Stomach smooth muscle (tissue), 2 donors: ENCODE data around the gene RS1.

ENCODE experiments used
- H3K27ac ChIP-seq: one replicate; pipeline ENCODE4 v1.7.0; 2013; ENCODE audit warnings: mild to moderate bottlenecking, low read length, inconsistent platforms
- H3K27me3 ChIP-seq, 2 donors: one replicate each; pipeline ENCODE4 v1.7.0; 2013; ENCODE audit warnings: low read length in 2 of 2; ENCODE audit not compliant: insufficient read depth in 2 of 2, control insufficient read depth in 1 of 2
- H3K36me3 ChIP-seq, 2 donors: one replicate each; pipeline ENCODE4 v1.7.0; 2013; ENCODE audit warnings: low read length in 2 of 2; ENCODE audit not compliant: control insufficient read depth in 2 of 2, insufficient read depth in 2 of 2
- H3K4me1 ChIP-seq: one replicate; pipeline ENCODE4 v1.7.0; 2013; ENCODE audit warnings: low read length; ENCODE audit not compliant: control insufficient read depth, insufficient read depth
- H3K4me3 ChIP-seq, 2 donors: one replicate each; pipeline ENCODE4 v1.7.0; 2013; ENCODE audit warnings: low read length in 2 of 2
- H3K9ac ChIP-seq, 2 donors: one replicate each; pipeline ENCODE4 v1.7.0; 2013; ENCODE audit warnings: low read length in 2 of 2, mild to moderate bottlenecking in 1 of 2
- H3K9me3 ChIP-seq, 2 donors: one replicate each; pipeline ENCODE4 v1.7.0; 2013; ENCODE audit warnings: low read length in 2 of 2; ENCODE audit not compliant: control insufficient read depth in 2 of 2
- donor health status: healthy.
- donor health status: Pancreatic carcinoma.

RS1 gene

DNA sequence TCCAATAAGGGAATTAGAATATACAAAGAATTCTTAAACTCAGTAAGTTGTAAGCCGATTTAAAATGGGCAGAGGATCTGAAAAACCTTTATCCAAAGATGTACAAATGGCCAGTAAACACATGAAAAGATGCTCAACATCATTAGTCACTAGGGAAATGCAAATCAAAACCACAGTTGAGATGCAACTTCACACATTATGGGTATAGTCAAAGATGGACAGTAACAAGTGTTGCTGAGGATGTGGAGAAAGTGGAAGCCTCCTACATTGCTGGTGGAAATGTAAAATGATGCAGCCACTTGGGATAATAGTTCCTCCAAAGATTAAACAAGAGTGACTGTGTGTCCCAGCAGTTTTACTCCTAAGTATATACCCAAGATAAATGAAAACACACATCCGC is 32.6 kb downstream of the RS1 start:
- no peaks in the 10 kb centered on the region for H3K9me3 ChIP-seq
- H3K27ac ChIP-seq: no peak overlapping the region
- H3K36me3 ChIP-seq: no peaks in the 10 kb centered on the region
- no peaks in the 10 kb centered on the region for H3K4me1 ChIP-seq
- no peak overlapping the region for H3K9ac ChIP-seq
- H3K4me3 ChIP-seq: no peak overlapping the region
- H3K27me3 ChIP-seq: peaks cover 0 to 2% of the 10 kb centered on the region in 2 donors

DNA sequence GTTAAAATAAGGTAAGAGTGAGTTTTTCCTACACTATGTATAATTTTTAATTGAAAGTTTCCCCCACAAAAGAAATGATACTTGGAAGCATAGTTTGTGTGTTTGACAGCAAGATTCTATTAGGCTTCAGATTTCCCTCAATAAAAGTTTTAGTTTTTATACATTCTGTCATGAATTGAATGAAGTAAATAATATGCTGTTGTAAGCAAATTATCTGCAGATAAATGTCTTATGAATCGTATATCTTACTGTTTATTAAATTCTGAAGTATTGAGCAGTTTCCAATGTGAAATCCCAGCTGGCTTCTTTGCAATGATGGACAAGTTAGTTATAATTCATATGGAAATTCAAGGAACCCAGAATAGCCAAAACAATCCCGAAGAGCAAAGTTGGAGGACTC is 33.5 kb downstream of the RS1 start:
- Histone ChIP-seq H3K9ac (no peak overlapping the region), H3K4me3 (no peak overlapping the region), H3K27ac (no peak overlapping the region)

DNA sequence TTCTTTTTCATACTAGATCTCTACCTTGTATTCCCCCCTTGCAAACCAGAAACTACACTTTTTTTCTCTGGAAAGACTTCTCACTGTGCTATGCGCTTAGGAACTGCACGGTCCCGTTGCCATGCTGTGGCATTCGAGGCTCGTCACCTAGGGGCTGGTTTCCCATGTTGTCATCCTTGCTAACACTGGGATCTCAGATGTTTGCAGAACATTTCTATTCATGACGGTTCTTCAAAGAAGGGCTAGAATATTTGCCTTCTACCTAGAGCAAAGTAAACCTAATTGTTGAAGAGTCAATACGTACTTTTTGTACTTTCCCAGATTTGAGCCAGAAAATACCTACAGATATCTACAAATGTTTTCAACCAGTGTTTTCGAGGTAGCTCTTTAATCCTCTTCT is 41.0 kb downstream of the RS1 start:
- no peaks in the 10 kb centered on the region for H3K9me3 ChIP-seq
- H3K36me3 ChIP-seq: peaks cover 0 to 2% of the 10 kb centered on the region in 2 donors
- H3K27ac ChIP-seq: no peak overlapping the region
- no peaks in the 10 kb centered on the region for H3K27me3 ChIP-seq
- no peak overlapping the region for H3K4me3 ChIP-seq
- H3K9ac ChIP-seq: no peak overlapping the region
- no peaks in the 10 kb centered on the region for H3K4me1 ChIP-seq

More for the DNA sequence above, 33.5 kb downstream of the RS1 start:
- Histone ChIP-seq H3K4me1 (no peaks in the 10 kb centered on the region), H3K9me3 (no peaks in the 10 kb centered on the region), H3K27me3 (peaks cover 0 to 2% of the 10 kb centered on the region in 2 donors), H3K36me3 (no peaks in the 10 kb centered on the region)

DNA sequence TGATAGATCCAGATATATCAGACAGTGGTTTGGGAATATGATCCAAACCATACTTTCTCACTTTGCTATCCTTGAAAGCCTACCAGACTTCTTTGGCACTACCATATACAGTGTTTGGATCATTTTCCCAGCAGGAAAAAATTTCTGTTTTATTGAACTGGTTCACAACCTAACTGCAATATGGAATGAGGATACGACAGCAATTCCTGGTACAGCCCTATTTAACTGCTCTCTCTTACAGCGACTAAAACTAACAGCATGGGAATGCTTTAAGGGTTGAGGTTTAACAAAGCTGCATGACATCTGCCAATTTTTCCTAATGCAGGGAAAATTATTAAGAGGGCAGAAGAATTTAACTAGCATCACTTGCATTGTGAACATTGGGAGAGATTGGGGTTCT is 47.3 kb downstream of the RS1 start:
- no peaks in the 10 kb centered on the region for H3K4me1 ChIP-seq
- no peak overlapping the region for H3K9ac ChIP-seq
- no peak overlapping the region for H3K27ac ChIP-seq
- H3K36me3 ChIP-seq: peaks cover 0 to 7% of the 10 kb centered on the region in 2 donors
- no peaks in the 10 kb centered on the region for H3K9me3 ChIP-seq
- H3K4me3 ChIP-seq: no peak overlapping the region
- peaks cover 0 to 3% of the 10 kb centered on the region in 2 donors for H3K27me3 ChIP-seq

DNA sequence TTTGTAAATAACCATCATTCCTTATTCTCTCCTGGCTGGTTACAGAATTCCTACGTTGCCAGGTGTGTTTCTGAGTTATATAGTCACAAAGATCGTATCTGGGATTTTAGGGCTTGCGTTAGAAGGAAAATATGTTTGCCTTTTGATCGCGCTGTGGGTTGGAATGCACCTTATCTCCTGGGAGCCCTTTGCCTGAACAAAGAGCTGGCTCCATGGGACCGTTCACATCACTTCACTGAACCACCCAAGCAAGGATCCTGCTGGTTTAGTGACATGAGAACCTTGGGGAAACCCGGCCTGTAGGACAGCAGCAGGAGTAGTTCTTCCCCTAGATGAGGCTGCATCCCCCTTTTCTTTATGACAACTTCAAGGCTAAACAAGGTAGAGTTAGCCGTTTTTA is 51.6 kb downstream of the RS1 start:
- Histone ChIP-seq H3K9ac (no peak overlapping the region), H3K4me3 (no peak overlapping the region), H3K27ac (no peak overlapping the region), H3K4me1 (no peaks in the 10 kb centered on the region), H3K9me3 (no peaks in the 10 kb centered on the region), H3K27me3 (peaks cover 0 to 4% of the 10 kb centered on the region in 2 donors), H3K36me3 (peaks cover 0 to 5% of the 10 kb centered on the region in 2 donors)

DNA sequence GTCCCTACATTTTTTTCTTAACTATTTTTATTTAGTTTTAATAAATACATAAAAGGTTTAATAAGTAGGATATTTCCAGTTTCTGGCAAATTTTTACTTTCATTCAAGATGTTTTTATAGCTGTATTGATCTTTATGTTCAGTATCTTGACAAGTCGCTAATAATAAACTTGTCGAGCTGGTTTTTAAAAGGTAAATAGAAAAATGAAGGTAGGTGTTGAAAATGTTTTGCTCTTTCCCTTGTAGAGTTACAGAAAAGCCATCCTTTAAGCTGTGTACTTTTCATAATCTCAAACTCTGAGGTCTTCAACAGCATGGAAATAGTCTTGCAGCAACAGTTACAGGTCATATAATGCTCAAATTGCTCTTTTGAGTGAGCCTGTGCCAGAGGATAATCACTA is 52.6 kb downstream of the RS1 start:
- Histone ChIP-seq H3K27ac (no peak overlapping the region), H3K27me3 (peaks cover 0 to 3% of the 10 kb centered on the region in 2 donors)

DNA sequence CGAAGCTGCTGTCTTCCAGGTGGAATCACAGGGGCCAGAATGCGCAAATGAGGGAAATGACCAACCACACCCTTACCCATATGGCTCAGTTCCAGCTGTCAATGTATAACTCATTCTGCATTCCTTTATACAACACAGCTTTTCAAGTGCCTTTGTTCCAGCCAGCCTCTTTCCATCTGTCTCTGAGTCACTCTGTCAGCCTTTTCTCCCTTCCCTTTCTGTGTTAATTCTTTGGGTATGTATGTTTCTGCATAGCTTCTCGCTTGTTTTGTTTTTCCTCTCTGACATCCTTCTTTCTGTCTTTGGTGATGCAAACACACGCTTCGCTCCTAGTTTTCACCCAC is 54.5 kb downstream of the RS1 start:
- H3K27me3 ChIP-seq: peaks cover 0 to 3% of the 10 kb centered on the region in 2 donors
- H3K36me3 ChIP-seq: no peaks in the 10 kb centered on the region
- H3K9ac ChIP-seq: no peak overlapping the region
- H3K9me3 ChIP-seq: no peaks in the 10 kb centered on the region
- H3K4me3 ChIP-seq: no peak overlapping the region
- no peak overlapping the region for H3K27ac ChIP-seq
- H3K4me1 ChIP-seq: no peaks in the 10 kb centered on the region

More for the DNA sequence above, 52.6 kb downstream of the RS1 start:
- no peak overlapping the region for H3K9ac ChIP-seq
- H3K4me1 ChIP-seq: no peaks in the 10 kb centered on the region
- H3K36me3 ChIP-seq: no peaks in the 10 kb centered on the region
- H3K9me3 ChIP-seq: no peaks in the 10 kb centered on the region
- no peak overlapping the region for H3K4me3 ChIP-seq

DNA sequence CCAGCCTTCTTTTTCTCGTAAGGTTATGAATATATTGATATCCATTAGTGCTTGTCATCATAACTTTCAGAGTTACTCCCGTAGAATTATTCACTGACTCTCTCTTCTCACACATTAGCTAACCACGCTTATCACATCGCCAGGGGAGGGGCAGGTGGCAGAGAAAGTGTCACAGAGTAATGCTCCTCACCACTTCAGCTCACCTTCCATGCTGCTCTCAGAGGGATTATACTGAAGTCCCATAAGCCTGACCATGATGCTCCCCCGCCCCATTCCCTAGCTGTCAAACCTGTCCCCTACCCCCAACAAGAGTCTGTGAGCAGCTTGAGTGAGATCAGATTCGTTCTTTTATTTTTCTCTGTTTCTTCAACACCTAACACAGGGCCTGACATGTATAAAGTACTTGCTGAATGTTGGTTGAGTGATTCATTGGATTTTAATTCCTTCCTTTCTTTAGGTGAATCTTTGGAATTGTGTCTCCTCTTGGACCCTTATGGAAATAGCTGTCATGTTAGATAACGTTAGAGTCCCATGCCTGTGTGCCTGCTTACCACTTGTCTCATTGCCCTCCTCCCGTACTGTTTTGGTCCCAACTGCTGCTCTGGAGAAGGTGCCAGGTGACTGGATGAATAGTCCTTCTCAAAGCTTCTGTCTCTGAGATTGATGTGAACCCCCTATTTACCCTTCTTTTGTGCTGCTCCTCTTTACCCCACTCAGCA is 55.1 kb downstream of the RS1 start:
- Histone ChIP-seq H3K27me3 (peaks cover 0 to 3% of the 10 kb centered on the region in 2 donors), H3K27ac (no peak overlapping the region), H3K9me3 (no peaks in the 10 kb centered on the region), H3K36me3 (no peaks in the 10 kb centered on the region), H3K4me1 (no peaks in the 10 kb centered on the region), H3K4me3 (no peak overlapping the region), H3K9ac (no peak overlapping the region)

DNA sequence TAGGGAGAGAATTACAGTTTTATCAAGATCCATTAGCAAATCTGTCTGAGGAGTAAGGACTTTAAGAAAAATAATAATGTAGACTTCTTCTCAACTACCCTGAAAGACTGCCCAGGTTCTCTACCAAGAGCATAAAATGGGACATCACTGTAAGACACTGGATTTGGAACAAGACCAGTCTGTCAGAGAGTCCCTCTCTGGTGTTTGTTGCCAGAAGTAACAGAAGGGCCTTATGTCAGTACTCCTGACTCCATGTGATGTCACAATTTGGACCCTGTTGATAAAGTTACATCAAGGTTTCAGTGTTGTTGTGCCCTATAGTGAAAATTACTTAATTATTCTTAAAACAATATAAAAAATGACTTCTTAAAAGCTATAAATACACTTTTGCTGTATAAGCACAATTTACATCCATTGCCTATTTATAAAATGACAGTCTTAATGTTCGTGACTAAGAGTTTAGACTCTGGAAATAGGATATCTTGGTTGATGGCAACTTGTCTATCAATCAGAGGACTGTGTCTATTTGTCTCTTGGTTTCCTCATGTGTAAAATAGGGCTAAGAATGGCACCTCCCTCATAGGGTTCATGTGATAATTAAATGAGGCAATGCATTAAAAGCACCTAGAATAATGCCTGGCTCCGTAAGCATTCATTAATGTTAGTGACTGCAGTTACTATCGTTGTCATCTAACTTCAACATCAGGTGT is 57.8 kb downstream of the RS1 start:
- Histone ChIP-seq H3K9me3 (no peaks in the 10 kb centered on the region), H3K27me3 (peaks cover 0 to 3% of the 10 kb centered on the region in 2 donors), H3K4me1 (no peaks in the 10 kb centered on the region), H3K9ac (no peak overlapping the region), H3K36me3 (no peaks in the 10 kb centered on the region), H3K4me3 (no peak overlapping the region), H3K27ac (no peak overlapping the region)

DNA sequence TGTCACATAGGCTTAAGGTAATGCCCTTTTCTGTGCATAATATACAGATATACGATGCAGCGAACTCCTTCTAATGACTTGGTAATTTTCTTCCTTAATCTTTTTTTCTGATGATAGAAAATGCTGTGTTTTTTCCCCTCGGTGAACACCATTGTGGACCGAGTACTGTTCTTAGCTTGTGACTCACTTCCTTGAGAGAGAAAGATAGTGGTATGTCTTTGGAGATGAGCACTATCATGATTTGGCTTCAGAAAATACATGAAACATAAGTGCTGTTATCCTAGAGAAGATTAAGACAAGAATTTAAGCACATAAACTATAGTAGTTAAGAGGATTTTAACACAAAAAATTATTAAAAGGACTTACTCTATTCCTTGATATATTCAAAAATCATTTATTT is 63.9 kb downstream of the RS1 start:
- Histone ChIP-seq H3K36me3 (no peaks in the 10 kb centered on the region), H3K27ac (no peak overlapping the region), H3K9me3 (no peaks in the 10 kb centered on the region), H3K4me3 (no peak overlapping the region), H3K9ac (no peak overlapping the region), H3K27me3 (peaks cover 0 to 2% of the 10 kb centered on the region in 2 donors), H3K4me1 (no peaks in the 10 kb centered on the region)

DNA sequence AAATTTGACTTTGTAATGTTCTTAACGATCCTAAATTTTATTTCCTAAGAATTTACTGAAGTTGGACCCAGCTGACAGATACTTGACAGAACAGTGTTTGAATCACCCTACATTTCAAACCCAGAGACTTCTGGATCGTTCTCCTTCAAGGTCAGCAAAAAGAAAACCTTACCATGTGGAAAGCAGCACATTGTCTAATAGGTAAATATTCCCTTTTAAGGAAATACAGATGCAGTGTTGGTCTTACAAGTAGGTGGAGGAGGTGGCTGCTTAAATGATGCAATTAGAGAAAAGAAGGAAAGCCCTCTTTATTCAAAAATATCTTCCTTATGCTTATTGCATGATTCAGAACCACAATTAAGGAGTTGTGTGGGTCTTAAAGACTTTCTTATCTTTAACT is 73.5 kb downstream of the RS1 start:
- H3K9me3 ChIP-seq: no peaks in the 10 kb centered on the region
- no peak overlapping the region for H3K9ac ChIP-seq
- H3K36me3 ChIP-seq: no peaks in the 10 kb centered on the region
- no peak overlapping the region for H3K4me3 ChIP-seq
- H3K27me3 ChIP-seq: peaks cover 0 to 3% of the 10 kb centered on the region in 2 donors
- H3K27ac ChIP-seq: no peak overlapping the region
- no peaks in the 10 kb centered on the region for H3K4me1 ChIP-seq
